Keratinocyte (primary cell): Measurements from ENCODE around the gene LRBA.

ENCODE experiments used
- EZH2 ChIP-seq: IDR thresholded peaks from one replicate; pipeline ENCODE4 v1.6.1; 2012; ENCODE audit warnings: inconsistent platforms, mild to moderate bottlenecking, low read length, moderate library complexity
- TF ChIP-seq, protein P1 (sequence below), 3 experiments: IDR thresholded peaks in 1 of 3; conservative IDR thresholded peaks in 1 of 3; optimal IDR thresholded peaks in 1 of 3; 2 replicates in 2 of 3; 3 replicates in 1 of 3; pipeline versions ENCODE3 to v1.5.1; 2011; ENCODE audit warnings: low read length in 3 of 3, mild to moderate bottlenecking in 3 of 3, moderate library complexity in 2 of 3, control low read depth in 1 of 3, inconsistent platforms in 1 of 3; ENCODE audit not compliant: insufficient read depth in 2 of 3; ENCODE audit errors: extremely low read depth in 1 of 3

DNA sequence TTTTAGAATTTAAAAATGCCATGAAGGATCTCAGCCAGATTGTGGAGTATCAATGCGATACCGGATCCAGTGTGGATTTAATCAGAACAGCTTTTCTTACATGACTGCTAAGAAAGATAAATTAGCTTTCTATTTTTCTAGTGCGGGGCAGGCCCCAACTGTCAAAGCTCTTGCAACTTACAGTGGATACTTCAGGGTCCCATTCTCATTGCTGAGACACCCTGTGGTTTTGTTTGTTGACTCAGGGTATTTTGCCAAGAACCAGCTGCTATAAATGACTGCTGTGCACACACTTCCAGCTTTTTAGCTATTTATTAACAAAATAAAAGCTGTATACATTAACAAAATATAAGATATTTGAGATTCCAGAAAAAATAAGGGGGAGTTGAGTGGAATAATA, 770.5 kb downstream of the LRBA start:
- TF ChIP-seq, protein P1, sequence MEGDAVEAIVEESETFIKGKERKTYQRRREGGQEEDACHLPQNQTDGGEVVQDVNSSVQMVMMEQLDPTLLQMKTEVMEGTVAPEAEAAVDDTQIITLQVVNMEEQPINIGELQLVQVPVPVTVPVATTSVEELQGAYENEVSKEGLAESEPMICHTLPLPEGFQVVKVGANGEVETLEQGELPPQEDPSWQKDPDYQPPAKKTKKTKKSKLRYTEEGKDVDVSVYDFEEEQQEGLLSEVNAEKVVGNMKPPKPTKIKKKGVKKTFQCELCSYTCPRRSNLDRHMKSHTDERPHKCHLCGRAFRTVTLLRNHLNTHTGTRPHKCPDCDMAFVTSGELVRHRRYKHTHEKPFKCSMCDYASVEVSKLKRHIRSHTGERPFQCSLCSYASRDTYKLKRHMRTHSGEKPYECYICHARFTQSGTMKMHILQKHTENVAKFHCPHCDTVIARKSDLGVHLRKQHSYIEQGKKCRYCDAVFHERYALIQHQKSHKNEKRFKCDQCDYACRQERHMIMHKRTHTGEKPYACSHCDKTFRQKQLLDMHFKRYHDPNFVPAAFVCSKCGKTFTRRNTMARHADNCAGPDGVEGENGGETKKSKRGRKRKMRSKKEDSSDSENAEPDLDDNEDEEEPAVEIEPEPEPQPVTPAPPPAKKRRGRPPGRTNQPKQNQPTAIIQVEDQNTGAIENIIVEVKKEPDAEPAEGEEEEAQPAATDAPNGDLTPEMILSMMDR (optimal IDR thresholded peaks at IDR 0.05 in 1 of 3, IDR thresholded peaks at IDR 0.05 in 1 of 3, conservative IDR thresholded peaks at IDR 0.05 in 1 of 3; ENCODE audit: extremely low read depth in 1 of 3, insufficient read depth in 2 of 3, low read length in 3 of 3): no peak
- TF ChIP-seq EZH2: no peak
